Heart left ventricle (tissue), 16 donors: ENCODE results near the gene MOGAT1. TPM values are rescaled to one million over a fixed set of nuclear protein-coding genes. Genes with fewer than 3 reads are reported as not detected.

Experiments used
- ATAC-seq, 4 donors: fragments of 200-7000 bp; cut with Tn5 transposase; one replicate each; pipeline ENCODE4 v1.9.1; 2020 to 2022; ENCODE audit warnings: moderate library complexity in 4 of 4, mild to moderate bottlenecking in 3 of 4, moderate number of reproducible peaks in 1 of 4
- DNase-seq, 5 donors: peaks; one replicate each; pipeline ENCODE4 v3.0.0-alpha.2; 2020
- H3K27ac ChIP-seq, 12 donors: fragments of 200-600 bp; sonication (generic) in 4 of 12; one replicate each; pipeline versions ENCODE4 v1.5.0 to v1.8.0; 2016 to 2022; ENCODE audit warnings: mild to moderate bottlenecking in 2 of 12
- H3K27me3 ChIP-seq, 9 donors: fragments of 200-600 bp; sonication (generic) in 2 of 9; one replicate each; pipeline versions ENCODE4 v1.5.1 to v1.8.0; 2016 to 2022; ENCODE audit warnings: mild to moderate bottlenecking in 3 of 9
- H3K36me3 ChIP-seq, 9 donors: fragments of 200-600 bp; sonication (generic) in 2 of 9; one replicate each; pipeline versions ENCODE4 v1.5.0 to v1.8.0; 2018 to 2022; ENCODE audit warnings: mild to moderate bottlenecking in 2 of 9
- H3K4me1 ChIP-seq, 12 donors: fragments of 200-600 bp; sonication (generic) in 4 of 12; one replicate each; pipeline versions ENCODE4 v1.5.0 to v1.8.0; 2016 to 2022; ENCODE audit warnings: mild to moderate bottlenecking in 3 of 12
- H3K4me3 ChIP-seq, 12 donors: fragments of 200-600 bp; sonication (generic) in 4 of 12; one replicate each; pipeline versions ENCODE4 v1.5.0 to v1.8.0; 2017 to 2022; ENCODE audit warnings: mild to moderate bottlenecking in 9 of 12, moderate library complexity in 4 of 12
- H3K9me3 ChIP-seq, 12 donors: fragments of 200-600 bp; sonication (generic) in 4 of 12; one replicate each; pipeline versions ENCODE4 v1.5.0 to v1.8.0; 2016 to 2022; ENCODE audit warnings: mild to moderate bottlenecking in 1 of 12
- POLR2A ChIP-seq, 2 donors: fragments of 450-650 bp; IDR thresholded peaks; one replicate each; pipeline ENCODE4 v1.6.1; 2017; ENCODE audit warnings: antibody characterized with exemption in 2 of 2, mild to moderate bottlenecking in 2 of 2, moderate library complexity in 2 of 2
- WGBS, 4 donors: extraction: QIAGEN DNeasy Blood & Tissue Kit in 2 of 4; methylation state at CpG; one replicate each; pipeline versions ENCODE4 v1.1.5 to v1.1.7; 2013 to 2018; 5-methylcytosine and 5-hydroxymethylcytosine counted together
- intact Hi-C, 10 donors: fragments of 100-400 bp; cut with DNase I; formaldehyde crosslinking; loops; one replicate each; pipeline versions ENCODE4 v1.11.1 to v1.14.2; 2022
- polyA plus RNA-seq, 2 donors: library from polyadenylated mRNA; stranded (reverse); fragments of 200-250 nt; gene quantifications; one replicate each; pipeline ENCODE4 v1.2.3, GENCODE V29; 2013
- total RNA-seq, 9 donors: library from RNA; depleted of rRNA in 2 of 9; stranded (reverse); fragments of >200 nt in 2 of 9; fragmentation: NEBNext Ultra II Directional in 3 of 9; extraction: Animal tissue kit (Norgen Biotek cat#: 25700) in 3 of 9; gene quantifications; one replicate each; pipeline versions ENCODE4 v1.1.0 to v1.2.4, GENCODE V29; 2016 to 2023
- TF ChIP-seq, protein P1 (sequence below), 12 donors: fragments of 200-600 bp; sonication (generic) in 4 of 12; IDR thresholded peaks; one replicate each; pipeline versions ENCODE4 v1.5.0 to v1.8.0; 2018 to 2022; ENCODE audit warnings: antibody characterized with exemption in 12 of 12, mild to moderate bottlenecking in 5 of 12
- donor health status: ischemic (EF 13 %, LVEDD 7.1; RV severe dilation, severe dysfunction).
- donor health status: healthy with polysubstance abuse.
- donor health status: DM: no; HTN: yes; CAD: no.
- donor health status: DM: no; HTN: no; CAD: no.
- donor health status: ischemic (EF 25% LVEDD 6.9; RV normal size, moderate dysfunction).
- donor health status: ischemic (EF 25% LVEDD 5.7; RV mildly dilated, moderate dysfunction).
- donor health status: healthy.
- donor health status: DM: yes; HTN: yes; CAD: no.
- donor health status: ischemic (EF 35%, LVEDD 5.7; RV mildly dilated, moderate dysfunction).
- donor health status: nonischemic (EF 11% LVEDD 7.7; RV severe dilation, severe dysfunction).
- donor health status: DM: yes; HTN: yes; CAD: no.
- donor health status: PGD.
- donor health status: ischemic (EF 29% LVEDD 5.4; RV normal size, mild dysfunction).
- donor health status: nonischemic (EF 23%, LVEDD 6.1; RV moderate dilation, normal function).

Gene MOGAT1
- total and polyA plus RNA-seq, 11 donors, result 0.19 to 1.1 (median 0.40) TPM; not detected in 2

DNA sequence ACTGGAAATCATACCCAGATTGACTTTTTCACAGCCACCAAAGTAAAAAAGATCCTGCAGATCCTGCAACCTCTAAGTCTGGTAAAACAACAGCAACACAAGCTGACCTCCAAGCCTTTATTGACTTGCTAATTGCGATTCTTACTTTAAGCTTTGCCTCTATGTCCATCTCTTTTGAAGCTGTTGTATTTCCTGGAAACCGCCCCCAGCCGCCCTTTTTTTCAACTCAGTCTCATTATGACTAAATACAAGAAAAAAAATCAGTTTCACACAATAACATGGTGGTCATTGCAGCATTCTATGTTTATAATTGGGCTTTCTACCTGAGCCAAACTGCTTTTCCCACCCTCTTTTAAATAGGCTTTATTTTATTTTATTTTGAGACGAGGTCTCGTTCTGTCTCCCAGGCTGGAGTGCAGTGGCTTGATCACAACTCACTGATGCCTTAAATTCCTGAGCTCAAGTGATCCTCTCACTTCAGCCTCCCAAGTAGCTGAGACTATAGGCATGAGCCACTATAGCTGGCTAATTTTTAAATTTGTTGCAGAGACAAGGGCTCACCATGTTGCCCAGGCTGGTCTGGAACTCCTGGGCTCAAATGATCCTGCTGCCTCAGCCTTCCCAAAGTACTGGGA lies 76.2 kb downstream of the MOGAT1 start:
- H3K36me3 ChIP-seq, result no peaks in the 10 kb centered on the region
- TF ChIP-seq POLR2A (IDR thresholded peaks at IDR 0.05), result no peak
- TF ChIP-seq, protein P1, sequence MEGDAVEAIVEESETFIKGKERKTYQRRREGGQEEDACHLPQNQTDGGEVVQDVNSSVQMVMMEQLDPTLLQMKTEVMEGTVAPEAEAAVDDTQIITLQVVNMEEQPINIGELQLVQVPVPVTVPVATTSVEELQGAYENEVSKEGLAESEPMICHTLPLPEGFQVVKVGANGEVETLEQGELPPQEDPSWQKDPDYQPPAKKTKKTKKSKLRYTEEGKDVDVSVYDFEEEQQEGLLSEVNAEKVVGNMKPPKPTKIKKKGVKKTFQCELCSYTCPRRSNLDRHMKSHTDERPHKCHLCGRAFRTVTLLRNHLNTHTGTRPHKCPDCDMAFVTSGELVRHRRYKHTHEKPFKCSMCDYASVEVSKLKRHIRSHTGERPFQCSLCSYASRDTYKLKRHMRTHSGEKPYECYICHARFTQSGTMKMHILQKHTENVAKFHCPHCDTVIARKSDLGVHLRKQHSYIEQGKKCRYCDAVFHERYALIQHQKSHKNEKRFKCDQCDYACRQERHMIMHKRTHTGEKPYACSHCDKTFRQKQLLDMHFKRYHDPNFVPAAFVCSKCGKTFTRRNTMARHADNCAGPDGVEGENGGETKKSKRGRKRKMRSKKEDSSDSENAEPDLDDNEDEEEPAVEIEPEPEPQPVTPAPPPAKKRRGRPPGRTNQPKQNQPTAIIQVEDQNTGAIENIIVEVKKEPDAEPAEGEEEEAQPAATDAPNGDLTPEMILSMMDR (IDR thresholded peaks at IDR 0.05), result no peak
- H3K27ac ChIP-seq, result no peak overlapping the region
- no peaks in the 10 kb centered on the region for H3K27me3 ChIP-seq
- intact Hi-C loops, result no loop called here
- no peaks in the 10 kb centered on the region for H3K9me3 ChIP-seq
- H3K4me3 ChIP-seq, result no peak overlapping the region
- DNase-seq, result no peak
- no peak for ATAC-seq
- WGBS, 4 donors, result 73 to 92% (median 86%) methylated on average over 5 of the region's 5 CpGs
- peaks cover 0 to 38% (median 16%) of the 10 kb centered on the region in 12 donors for H3K4me1 ChIP-seq

DNA sequence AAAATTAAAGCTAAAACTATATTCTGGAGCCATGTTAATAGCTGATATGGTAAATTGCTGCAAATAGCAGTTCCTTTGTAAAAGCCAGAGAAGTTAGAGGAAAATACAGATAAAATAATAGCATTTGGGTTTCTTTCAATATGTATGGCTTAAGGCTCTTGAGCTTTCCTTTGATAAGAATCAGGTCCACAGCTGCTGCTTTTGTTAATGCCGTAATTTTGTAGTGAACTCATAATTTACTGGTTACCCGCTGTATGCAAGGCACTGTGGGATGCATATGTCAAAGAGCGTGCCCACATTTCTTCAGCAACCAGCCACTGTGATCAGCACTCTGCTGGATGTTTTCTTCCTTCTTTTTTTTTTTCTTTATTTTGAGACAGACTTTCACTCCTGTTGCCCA lies 79.1 kb downstream of the MOGAT1 start:
- no peak for TF ChIP-seq POLR2A (IDR thresholded peaks at IDR 0.05)
- TF ChIP-seq, protein P1 (IDR thresholded peaks at IDR 0.05), result no peak
- DNase-seq, result no peak
- intact Hi-C loops, result loop anchor here in 6 of 10 donors (5.0 kb wide), 4 partner anchors 33 to 112 kb away; partner anchors contain the start of gene ACSL3 (in 3 of the 6)
- H3K4me3 ChIP-seq, result no peak overlapping the region
- no peaks in the 10 kb centered on the region for H3K27me3 ChIP-seq
- H3K4me1 ChIP-seq, result peaks cover 0 to 40% (median 24%) of the 10 kb centered on the region in 12 donors
- WGBS, 4 donors, result 91 to 95% (median 93%) methylated on average over 3 of the region's 3 CpGs
- ATAC-seq, result no peak
- H3K36me3 ChIP-seq, result no peaks in the 10 kb centered on the region
- H3K27ac ChIP-seq, result no peak overlapping the region
- H3K9me3 ChIP-seq, result no peaks in the 10 kb centered on the region

DNA sequence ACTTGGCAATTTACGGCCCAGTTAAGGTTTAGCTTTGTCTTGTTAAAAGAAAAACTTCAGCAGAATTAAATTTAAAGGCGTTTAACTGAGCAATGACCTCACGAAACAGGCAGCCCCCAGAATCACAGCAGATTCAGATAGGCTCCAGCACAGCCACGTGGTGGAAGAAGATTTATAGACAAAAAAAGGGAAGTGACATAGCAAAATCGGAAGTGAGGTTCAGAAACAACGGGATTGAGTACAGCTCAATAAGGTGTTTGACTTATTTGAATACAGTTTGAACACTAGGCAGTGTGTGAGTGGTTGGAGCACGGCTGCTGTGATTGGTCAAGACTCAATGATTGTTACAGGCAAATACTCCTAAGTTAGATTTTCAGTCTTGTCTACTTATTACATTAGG lies 79.8 kb downstream of the MOGAT1 start:
- intact Hi-C loops, result loop anchor here in 6 of 10 donors (5.0 kb wide), 4 partner anchors 34 to 111 kb away; partner anchors contain the start of gene ACSL3 (in 3 of the 6)
- no peak overlapping the region for H3K27ac ChIP-seq
- no peak overlapping the region for H3K4me3 ChIP-seq
- no peak for TF ChIP-seq POLR2A (IDR thresholded peaks at IDR 0.05)
- TF ChIP-seq, protein P1 (IDR thresholded peaks at IDR 0.05), result no peak
- no peak for DNase-seq
- H3K36me3 ChIP-seq, result no peaks in the 10 kb centered on the region
- H3K4me1 ChIP-seq, result peaks cover 0 to 35% (median 21%) of the 10 kb centered on the region in 12 donors
- no peaks in the 10 kb centered on the region for H3K9me3 ChIP-seq
- ATAC-seq, result no peak
- 89 to 91% (median 91%) methylated on average over 7 of the region's 7 CpGs for WGBS, 4 donors
- H3K27me3 ChIP-seq, result no peaks in the 10 kb centered on the region

DNA sequence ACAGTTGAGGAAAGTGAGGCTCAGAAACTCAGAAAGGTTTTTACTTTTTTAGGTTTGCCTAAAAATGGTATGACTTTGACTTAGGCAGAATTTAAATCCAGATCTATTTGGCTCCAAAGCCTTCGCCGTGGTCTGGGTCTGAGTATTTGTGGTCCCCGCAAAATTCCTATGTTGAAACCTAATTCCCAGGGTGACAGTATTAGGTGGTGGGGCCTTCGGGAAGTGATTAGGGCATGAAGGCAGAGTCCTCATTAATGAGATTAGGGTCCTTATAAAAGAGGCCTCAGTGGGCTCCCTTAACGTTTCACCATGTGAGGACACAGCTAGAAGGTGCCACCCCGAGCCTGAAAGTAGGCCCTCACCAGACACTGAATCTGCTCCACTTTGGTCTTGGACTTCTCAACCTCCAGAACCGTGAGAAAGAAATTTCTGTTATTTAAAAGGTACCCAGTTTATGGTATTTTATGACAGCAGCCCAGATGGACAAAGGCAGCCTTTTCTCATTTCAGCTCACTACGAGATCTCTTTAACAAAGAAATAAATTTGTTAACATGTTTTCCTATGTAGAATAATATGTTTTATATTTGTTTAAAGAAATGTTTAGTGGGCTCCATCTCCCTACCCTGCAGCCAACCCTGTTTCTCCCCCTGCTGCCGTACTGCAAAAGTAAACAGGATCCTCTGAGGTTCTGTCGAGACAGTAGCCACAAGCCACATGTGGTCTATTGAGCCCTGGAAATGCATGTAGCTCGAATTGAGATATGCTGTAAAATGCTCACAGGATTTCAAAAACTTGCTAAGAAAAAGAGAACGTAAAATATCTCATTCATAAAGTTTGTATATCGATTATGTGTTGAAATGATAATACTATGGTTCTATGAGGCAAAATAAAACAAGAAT lies 80.6 kb downstream of the MOGAT1 start:
- Histone ChIP-seq H3K27ac (peak overlapping the region in 8 of 12 donors; percentile 20 to 66 (median 46)), H3K27me3 (no peaks in the 10 kb centered on the region), H3K36me3 (no peaks in the 10 kb centered on the region), H3K9me3 (no peaks in the 10 kb centered on the region), H3K4me1 (peaks cover 0 to 30% (median 19%) of the 10 kb centered on the region in 12 donors), H3K4me3 (no peak overlapping the region)
- WGBS, 4 donors, result 80 to 87% (median 84%) methylated on average over 13 of the region's 13 CpGs
- intact Hi-C loops, result loop anchor here in 6 of 10 donors (5.0 kb wide), 4 partner anchors 35 to 110 kb away; partner anchors contain the start of gene ACSL3 (in 3 of the 6)
- ATAC-seq (no peak), DNase-seq (no peak)
- TF ChIP-seq, protein P1 (IDR thresholded peaks at IDR 0.05), result no peak
- TF ChIP-seq POLR2A (IDR thresholded peaks at IDR 0.05), result no peak
